Measurements from ENCODE around the gene ANGPTL1. TPM values are rescaled to one million over a fixed set of nuclear protein-coding genes. Genes with fewer than 3 reads are reported as not detected.

The ANGPTL1 gene
- total RNA-seq, 2 experiments from 2014 or later, result not detected

GRCh38 chr1:178868706-178869105 is 2.2 kb downstream of the ANGPTL1 start:
- intact Hi-C loops (cut with DNase I, micrococcal nuclease), result loop anchor here in 1 of 2 experiments (10.0 kb wide), 1 partner anchor 64 kb away; no protein-coding TSS in a partner anchor
- CTCF ChIA-PET, result no interaction called here

GRCh38 chr1:178867670-178868069 is 3.2 kb downstream of the ANGPTL1 start:
- intact Hi-C loops (cut with DNase I, micrococcal nuclease), result loop anchor here in 1 of 2 experiments (10.0 kb wide), 1 partner anchor 63 kb away; no protein-coding TSS in a partner anchor
- DNase-seq, result peak in 1 of 14 experiments; percentile 2

More at GRCh38 chr1:178868706-178869105, 2.2 kb downstream of the ANGPTL1 start:
- no peaks in the 10 kb centered on the region for H3K27me3 ChIP-seq (ENCODE audit: control insufficient read depth in 1 of 2, insufficient read depth in 2 of 2, low read length in 2 of 2)
- POLR2A ChIA-PET, result no interaction called here
- no peaks in the 10 kb centered on the region for H3K9me3 ChIP-seq (ENCODE audit: control insufficient read depth in 1 of 2, insufficient read depth in 1 of 2, low read length in 2 of 2)
- H3K36me3 ChIP-seq (ENCODE audit: insufficient read depth, low read length), result no peaks in the 10 kb centered on the region
- H3K27ac Mint-ChIP-seq, result no peak overlapping the region
- no peaks in the 10 kb centered on the region for H3K27me3 Mint-ChIP-seq
- no peak for TF ChIP-seq CTCF (IDR thresholded peaks at IDR 0.05)
- no peaks in the 10 kb centered on the region for H3K9me3 Mint-ChIP-seq
- no peaks in the 10 kb centered on the region for H3K36me3 Mint-ChIP-seq (ENCODE audit: low read depth)
- no peak overlapping the region for H3K27ac ChIP-seq (ENCODE audit: low read depth in 1 of 2, low read length in 2 of 2)
- ATAC-seq (ENCODE audit: poor library complexity) (no peak), DNase-seq (no peak)
- H3K4me3 ChIP-seq (ENCODE audit: low read length), result no peak overlapping the region
- no peaks in the 10 kb centered on the region for H3K4me1 ChIP-seq (ENCODE audit: insufficient read depth, low read length)
- no peak overlapping the region for H3K4me3 Mint-ChIP-seq
- no peaks in the 10 kb centered on the region for H3K4me1 Mint-ChIP-seq (ENCODE audit: low read depth)

GRCh38 chr1:178864326-178864725 is 6.6 kb downstream of the ANGPTL1 start:
- H3K4me3 Mint-ChIP-seq, result no peak overlapping the region
- H3K4me1 Mint-ChIP-seq (ENCODE audit: low read depth), result no peaks in the 10 kb centered on the region
- H3K27ac Mint-ChIP-seq, result no peak overlapping the region
- Histone ChIP-seq H3K27ac (ENCODE audit: low read depth in 1 of 2, low read length in 2 of 2) (no peak overlapping the region), H3K36me3 (ENCODE audit: insufficient read depth, low read length) (no peaks in the 10 kb centered on the region), H3K4me1 (ENCODE audit: insufficient read depth, low read length) (no peaks in the 10 kb centered on the region), H3K9me3 (ENCODE audit: control insufficient read depth in 1 of 2, insufficient read depth in 1 of 2, low read length in 2 of 2) (no peaks in the 10 kb centered on the region), H3K4me3 (ENCODE audit: low read length) (no peak overlapping the region), H3K27me3 (ENCODE audit: control insufficient read depth in 1 of 2, insufficient read depth in 2 of 2, low read length in 2 of 2) (no peaks in the 10 kb centered on the region)
- H3K27me3 Mint-ChIP-seq, result no peaks in the 10 kb centered on the region
- DNase-seq, result peak in 1 of 14 experiments; percentile 1
- intact Hi-C loops (cut with DNase I, micrococcal nuclease), result loop anchor here in 1 of 2 experiments (10.0 kb wide), 1 partner anchor 60 kb away; no protein-coding TSS in a partner anchor
- H3K9me3 Mint-ChIP-seq, result no peaks in the 10 kb centered on the region
- no peak for ATAC-seq (ENCODE audit: poor library complexity)
- POLR2A ChIA-PET, result no interaction called here
- TF ChIP-seq CTCF (IDR thresholded peaks at IDR 0.05), result no peak
- CTCF ChIA-PET, result no interaction called here
- H3K36me3 Mint-ChIP-seq (ENCODE audit: low read depth), result peaks cover 7% of the 10 kb centered on the region

More at GRCh38 chr1:178867670-178868069, 3.2 kb downstream of the ANGPTL1 start:
- H3K36me3 ChIP-seq (ENCODE audit: insufficient read depth, low read length), result no peaks in the 10 kb centered on the region
- no peaks in the 10 kb centered on the region for H3K4me1 ChIP-seq (ENCODE audit: insufficient read depth, low read length)
- ChIA-PET POLR2A (no interaction called here), CTCF (no interaction called here)
- no peaks in the 10 kb centered on the region for H3K27me3 ChIP-seq (ENCODE audit: control insufficient read depth in 1 of 2, insufficient read depth in 2 of 2, low read length in 2 of 2)
- no peaks in the 10 kb centered on the region for H3K4me1 Mint-ChIP-seq (ENCODE audit: low read depth)
- H3K27ac ChIP-seq (ENCODE audit: low read depth in 1 of 2, low read length in 2 of 2), result no peak overlapping the region
- H3K4me3 ChIP-seq (ENCODE audit: low read length), result no peak overlapping the region
- no peaks in the 10 kb centered on the region for H3K9me3 ChIP-seq (ENCODE audit: control insufficient read depth in 1 of 2, insufficient read depth in 1 of 2, low read length in 2 of 2)
- ATAC-seq (ENCODE audit: poor library complexity), result no peak
- no peaks in the 10 kb centered on the region for H3K27me3 Mint-ChIP-seq
- H3K27ac Mint-ChIP-seq, result no peak overlapping the region
- H3K36me3 Mint-ChIP-seq (ENCODE audit: low read depth), result no peaks in the 10 kb centered on the region
- no peaks in the 10 kb centered on the region for H3K9me3 Mint-ChIP-seq
- no peak overlapping the region for H3K4me3 Mint-ChIP-seq
- no peak for TF ChIP-seq CTCF (IDR thresholded peaks at IDR 0.05)
